GM21737 (cell line): ENCODE results near the gene HIVEP3.
"Not testable (repeated sequence)": the region's sequence is repeated elsewhere in the genome, so short reads cannot be mapped to it uniquely, and the experiment has no call there.

ENCODE experiments used
- ATAC-seq: cut with Tn5 transposase; IDR thresholded peaks from one replicate; pipeline ENCODE4 v1.9.1; 2021; ENCODE audit warnings: mild to moderate bottlenecking, moderate library complexity; ENCODE audit not compliant: unreplicated experiment

The HIVEP3 gene

DNA sequence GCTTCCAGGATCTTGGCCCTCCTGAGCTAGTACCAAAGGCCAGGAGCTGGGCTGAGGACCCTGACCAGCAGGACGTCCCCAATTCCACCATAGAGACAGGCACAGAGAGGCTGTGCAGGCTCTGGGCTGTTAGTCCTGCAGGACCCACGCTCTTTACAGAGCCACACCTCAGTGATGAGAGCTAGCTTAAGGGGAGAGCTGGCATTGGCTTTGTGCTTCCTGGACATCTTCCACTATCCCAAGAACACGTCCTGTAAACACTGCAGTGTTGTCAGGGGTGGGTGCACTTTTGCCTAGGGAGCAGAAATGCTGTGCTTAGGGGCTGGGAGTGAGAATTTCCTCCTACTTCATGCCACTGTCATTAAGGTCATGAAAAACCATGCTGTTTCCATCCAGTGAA is 342.5 kb downstream of the HIVEP3 start:
- ATAC-seq, result no peak

DNA sequence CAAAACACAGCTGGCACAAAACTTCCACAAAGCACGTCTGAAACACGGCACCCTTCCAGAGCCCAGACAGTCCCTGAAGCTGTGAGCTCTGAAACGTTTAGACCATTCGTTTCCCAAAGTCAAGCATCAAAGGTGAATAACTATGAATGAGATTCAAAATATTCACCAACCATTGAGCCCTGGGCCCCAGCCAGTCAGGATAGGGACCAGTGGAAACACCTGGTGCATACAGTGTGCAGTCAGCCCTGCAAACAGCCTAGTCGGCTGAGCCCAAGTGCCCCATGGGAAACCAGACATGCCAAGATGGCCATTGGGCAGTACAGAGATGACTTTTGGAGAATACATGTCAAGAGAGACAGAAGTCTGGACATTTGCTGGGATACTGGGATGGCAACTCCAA is 343.9 kb downstream of the HIVEP3 start:
- ATAC-seq, result no peak

DNA sequence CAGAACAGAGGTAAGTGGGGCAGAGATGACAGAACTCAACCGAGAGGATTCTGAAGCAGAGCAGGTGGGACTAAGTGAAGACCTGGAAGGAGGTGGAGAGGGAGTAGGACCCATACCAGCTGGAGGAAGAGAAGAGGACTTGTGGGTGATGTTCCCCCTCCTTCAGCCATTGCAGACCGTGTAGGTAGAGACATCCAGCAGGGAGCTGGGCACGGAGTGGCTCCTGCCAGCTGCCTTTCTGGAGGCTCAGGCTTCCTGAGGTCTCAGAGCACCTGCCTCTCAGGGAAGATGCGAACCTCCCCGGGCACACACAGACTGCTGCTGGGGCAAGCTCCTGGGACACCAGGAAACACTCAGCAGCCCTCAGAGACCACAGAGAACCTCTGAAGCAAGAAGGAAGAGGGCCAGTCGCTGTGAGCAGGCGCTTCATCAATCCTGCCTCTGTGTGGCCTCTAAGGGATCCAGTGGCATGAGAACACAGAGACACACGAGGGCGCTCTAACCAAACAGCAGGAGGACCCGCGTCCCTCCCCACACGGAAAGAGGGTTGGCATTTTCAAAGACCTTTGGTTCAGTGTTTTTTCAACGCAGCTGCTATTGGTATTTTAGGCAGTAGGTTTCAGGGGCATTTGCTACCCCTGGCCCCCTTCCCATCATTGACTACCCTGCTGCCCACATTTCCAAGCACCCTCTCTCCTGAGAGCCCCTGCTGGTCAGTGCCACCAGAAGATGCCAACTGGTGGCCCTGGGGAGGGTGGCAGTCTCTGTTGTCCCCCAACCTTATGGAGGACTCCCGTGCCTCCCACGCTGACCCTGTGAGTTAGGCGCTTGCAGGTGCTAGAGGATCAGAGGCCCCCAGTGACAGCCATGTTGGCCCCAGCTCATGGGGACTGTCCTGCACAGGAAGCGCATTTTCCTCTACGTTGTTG is 344.7 kb downstream of the HIVEP3 start:
- ATAC-seq, result no peak

DNA sequence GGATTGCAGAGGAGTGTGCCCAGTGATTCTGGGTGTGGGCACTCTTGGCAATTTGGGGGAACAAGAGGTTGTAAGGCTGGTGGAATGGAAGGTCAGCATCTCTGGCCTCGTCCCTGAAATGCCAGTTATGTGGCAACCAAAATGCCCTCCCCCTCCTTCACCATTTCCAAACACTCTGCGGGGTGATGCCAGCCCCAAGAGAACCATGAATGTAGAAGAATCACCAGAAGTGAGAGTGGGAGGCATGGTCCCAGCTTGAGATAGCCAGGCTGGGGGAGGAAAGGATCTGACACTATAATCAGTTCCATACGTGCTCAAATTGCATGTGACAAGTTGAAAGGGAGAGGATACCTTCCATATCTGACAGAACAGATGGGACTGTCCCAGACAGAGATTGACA is 345.5 kb downstream of the HIVEP3 start:
- no peak for ATAC-seq

DNA sequence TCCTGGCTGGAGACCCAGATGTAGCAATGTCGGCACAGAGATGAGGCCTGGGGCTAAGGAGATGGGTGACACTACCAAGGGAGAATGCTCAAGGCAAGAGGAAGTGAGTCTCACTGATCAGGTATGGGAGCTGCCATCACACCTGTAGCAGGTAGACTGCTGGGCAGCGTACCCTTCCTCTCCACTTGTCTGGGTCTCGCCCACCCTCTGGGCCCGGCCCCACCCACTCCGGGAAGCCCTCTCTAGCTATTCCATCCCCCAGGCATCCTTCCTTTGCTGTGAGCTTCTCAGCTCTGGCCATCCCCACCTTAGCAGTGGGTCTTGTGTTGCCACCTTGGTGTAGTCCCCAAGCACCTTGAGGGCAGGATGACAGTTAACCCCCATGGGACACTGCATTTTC is 346.5 kb downstream of the HIVEP3 start:
- no peak for ATAC-seq

DNA sequence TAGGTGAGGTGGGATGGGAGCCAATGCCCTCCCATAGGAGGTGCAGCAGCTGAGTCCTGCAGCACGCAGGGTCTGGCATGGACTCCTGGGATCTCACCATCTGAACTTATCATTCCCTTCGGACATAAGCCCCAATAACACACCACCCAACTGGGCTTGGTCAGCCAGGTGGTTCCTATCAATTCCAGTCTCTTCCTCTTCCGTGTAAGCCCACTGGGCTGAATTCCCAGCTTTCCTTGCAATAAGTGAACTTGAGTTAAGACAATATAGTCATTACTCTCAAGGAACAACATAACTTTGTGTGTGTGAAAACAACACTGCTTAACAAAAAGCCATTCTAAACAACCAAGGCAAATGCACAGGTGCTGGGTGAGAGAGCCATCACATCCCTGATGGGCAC is 347.7 kb downstream of the HIVEP3 start:
- ATAC-seq, result no peak

DNA sequence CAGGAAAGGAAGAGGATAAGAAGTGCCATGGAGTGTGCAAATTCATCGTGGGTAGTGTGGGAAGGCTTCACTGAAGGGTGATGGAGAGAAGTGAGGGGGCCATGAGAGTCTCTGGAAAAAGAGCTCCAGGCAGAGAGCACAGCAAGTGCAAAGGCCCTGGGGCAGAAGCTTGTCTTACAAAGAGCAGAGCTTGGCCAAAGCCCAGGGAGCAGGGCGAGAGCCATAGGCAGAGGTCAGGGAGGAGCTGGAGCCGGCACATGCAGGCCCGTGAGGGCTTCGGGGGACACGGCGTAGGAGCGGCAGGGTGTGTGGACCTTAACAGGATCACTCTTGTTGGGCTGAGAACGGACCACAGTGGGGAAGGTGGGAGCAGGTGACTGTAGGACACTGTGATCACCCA is 350.5 kb downstream of the HIVEP3 start:
- no peak for ATAC-seq

DNA sequence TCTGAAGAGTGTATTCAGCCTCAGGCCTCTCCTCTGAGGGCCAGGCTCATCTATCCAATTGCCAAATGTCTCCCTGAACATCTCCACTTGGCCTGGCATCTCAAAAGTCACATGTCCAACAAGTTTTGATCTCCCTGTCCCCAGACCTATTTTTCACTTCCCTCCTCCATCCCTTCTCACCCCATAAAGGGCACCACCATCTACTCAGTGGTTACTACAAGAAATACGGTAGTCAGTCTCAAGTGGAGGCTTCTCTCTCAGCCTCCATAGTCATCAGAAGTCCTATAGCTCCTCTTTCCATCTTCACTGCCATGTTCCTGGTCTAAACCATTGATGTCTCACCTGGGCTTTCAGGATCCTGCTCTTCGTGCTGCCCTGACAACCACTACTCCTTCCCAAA is 351.8 kb downstream of the HIVEP3 start:
- no peak for ATAC-seq

DNA sequence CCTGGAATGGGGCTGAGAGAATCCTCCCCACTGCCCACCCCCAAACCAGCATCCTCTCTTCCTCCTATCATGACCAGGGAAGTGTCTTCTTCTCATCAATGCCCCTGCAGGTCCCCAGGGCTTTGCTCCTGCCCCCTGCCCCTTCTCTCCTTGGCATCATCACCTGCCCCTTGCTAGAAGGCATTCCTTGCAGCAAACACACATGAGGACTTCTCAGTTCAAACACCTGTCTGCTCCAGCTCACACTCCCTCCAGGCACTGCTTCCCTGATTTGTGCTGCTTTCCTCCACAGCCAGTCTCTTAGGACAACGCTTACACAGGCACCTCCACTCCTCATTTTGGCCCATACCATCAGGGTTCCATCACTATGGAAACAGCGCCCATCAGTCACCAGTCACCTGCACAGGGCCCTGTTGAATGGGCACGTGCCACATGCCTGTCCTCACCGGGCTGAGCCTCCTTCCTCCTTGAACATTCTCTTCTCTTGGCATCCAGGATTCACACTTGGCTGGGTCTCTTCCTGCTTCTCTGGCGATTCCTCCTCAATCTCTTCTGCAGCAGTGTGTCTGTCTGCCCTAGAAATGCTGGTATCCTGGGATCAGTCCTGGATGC is 352.3 kb downstream of the HIVEP3 start:
- ATAC-seq, result no peak

GRCh38 chr1:41564741-41565475 is 353.8 kb downstream of the HIVEP3 start:
- no peak for ATAC-seq

DNA sequence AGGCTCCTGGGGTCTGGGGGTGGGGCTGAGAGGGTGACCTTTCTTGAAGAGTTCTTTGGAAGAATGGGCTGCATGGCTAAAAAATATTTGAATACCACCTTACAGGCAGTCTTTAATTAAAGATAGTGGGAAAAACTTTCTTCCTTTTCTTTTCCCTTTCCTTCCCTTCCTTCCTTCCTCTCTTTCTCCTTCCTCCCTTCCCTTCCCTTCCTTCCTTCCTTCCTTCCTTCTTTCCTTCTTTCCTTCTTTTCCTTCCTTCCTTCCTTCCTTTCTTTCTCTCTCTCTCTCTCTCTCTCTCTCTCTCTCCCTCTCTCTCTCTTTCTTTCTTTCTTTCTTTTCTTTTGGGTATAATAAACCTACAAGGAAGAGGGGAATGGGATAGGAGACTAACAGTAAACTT is 356.4 kb downstream of the HIVEP3 start:
- ATAC-seq, result no peak

DNA sequence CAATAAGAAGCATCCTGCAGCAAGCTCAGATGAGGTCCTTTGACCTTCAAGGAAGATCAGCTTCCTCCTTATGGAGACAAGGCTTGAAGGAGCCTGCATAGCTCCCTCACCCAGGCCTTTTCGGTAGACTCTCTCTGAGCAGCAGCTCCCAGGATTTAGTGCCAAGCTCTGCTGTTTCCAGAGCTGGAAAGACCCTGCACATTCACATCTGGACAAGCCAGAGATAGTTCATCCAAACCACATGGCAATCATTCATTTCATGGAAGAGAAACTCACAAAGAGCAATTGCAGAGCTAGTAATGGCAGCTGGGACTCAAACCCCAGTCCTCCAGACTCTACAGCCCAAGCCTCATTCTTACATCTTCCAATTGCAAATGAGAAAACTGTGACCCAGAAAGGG is 357.8 kb downstream of the HIVEP3 start:
- ATAC-seq, result no peak

- no peak for ATAC-seq
These were observed 358.2 kb downstream of the HIVEP3 start for GRCh38 chr1:41560496-41560895.

GRCh38 chr1:41559331-41559730 is 359.4 kb downstream of the HIVEP3 start:
- ATAC-seq, result no peak

GRCh38 chr1:41558761-41559171 is 360.0 kb downstream of the HIVEP3 start:
- no peak for ATAC-seq

DNA sequence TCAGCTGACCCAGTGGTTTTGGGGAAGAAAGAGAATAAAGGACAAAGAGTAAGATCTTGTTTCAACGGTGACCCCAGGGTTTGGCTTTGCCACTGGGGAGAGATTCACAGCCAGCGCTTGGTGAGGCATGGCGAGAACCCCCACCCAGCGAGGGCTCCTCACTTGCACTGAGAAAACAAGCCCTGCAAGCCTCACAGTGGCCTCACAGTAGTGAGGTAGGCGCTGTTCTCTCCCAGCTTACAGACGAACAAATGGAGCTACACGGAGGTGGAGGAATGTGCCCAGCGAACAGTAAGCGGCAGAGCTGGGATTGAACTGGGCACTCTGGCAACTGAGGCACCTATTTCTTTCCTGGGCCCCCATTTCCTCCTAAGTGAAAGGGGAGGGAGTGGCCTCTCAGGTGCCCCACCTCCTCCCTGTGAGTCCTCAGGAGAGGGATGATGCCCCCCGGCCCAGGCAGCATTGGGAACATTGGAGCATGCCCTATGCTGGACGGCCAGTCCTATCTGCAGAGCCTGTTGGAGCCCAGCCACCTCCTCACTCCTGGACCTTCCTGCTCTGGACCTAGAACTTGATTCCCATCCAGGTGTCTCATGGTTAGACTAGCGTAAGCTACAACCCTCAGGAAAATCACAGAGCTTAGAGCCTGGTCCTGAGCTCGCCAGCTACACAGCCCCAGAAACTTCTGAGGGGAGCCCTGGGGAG is 360.8 kb downstream of the HIVEP3 start:
- ATAC-seq, result no peak

- ATAC-seq, result not testable (repeated sequence)
These were observed 364.0 kb downstream of the HIVEP3 start for GRCh38 chr1:41554746-41555145.

- ATAC-seq, result no peak
These were observed 370.8 kb downstream of the HIVEP3 start for GRCh38 chr1:41547781-41548560.

DNA sequence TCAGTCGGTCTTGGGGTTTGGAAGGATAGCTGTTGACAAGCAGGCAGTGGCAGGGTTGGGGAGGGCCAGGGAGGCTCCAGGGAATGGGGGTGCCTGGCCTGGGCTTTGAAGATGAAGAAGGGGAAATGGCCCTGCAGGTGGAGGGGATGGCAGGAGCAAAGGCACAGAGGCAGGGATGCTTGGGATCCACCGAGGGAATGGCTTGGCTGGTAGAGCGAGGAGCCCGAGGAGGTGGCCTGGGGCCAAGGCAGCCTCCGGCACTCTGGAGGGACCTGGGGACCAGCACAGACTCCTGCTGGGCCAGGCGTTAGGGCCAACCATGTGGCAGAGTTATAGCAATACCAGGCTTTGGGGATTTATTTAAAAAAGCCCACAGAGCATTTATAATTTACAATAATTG is 371.4 kb downstream of the HIVEP3 start:
- no peak for ATAC-seq

GRCh38 chr1:41546833-41547135 is 371.9 kb downstream of the HIVEP3 start:
- ATAC-seq, result no peak
